Stimulated activated CD4-positive, alpha-beta T cell treated with anti-CD3 and anti-CD28 coated beads, TNF-alpha, amount 100 ng/mL, for 24 hours (primary cell): ENCODE results near the gene OR4D6.
"Not testable (repeated sequence)": the region's sequence is repeated elsewhere in the genome, so short reads cannot be mapped to it uniquely, and the experiment has no call there.

ENCODE experiments used
- DNase-seq, 3 experiments: peaks; one replicate each; pipeline ENCODE4 v3.0.0-alpha.2; 2020; ENCODE audit warnings: low read depth in 3 of 3

The OR4D6 gene

DNA sequence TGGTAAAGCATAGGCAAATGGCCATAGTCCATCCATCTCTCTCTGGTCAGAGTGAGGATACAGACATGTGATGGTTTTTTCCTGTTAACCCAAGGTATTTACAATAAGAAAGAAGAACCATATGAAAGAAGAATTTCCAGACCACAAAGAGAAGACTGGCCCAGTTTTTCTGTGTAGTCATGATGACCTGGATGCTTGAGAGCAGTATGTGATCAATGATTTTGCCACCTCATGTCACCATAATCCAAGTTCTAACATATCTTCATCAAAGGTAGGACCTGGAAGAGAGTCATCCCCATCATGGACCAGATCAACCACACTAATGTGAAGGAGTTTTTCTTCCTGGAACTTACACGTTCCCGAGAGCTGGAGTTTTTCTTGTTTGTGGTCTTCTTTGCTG lies at the start of gene OR4D6:
Gene OR4D6 (plus strand): TSS at position 301 of the 400 bp plus-strand sequence. CDS start 0 bp downstream, at position 301.
- no peak for DNase-seq

DNA sequence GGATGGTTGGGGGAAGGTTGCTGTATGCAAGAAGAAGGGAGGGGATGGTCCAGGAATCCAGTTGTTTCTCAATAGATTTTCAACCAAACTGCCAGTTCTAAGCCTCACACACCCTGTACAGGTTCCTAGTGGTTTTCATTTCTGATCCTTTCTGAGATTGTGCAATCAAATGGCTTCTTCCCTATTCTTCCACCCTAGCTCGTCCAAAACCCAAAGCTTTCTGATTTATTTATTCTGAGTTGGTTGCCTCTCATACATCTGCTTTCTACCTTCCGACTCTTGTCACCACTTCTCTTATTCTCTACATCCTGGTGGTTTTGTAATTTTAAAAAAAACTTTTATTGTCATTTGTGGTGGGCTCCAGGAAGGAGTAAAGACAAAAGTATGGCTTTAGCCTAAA lies 43.1 kb upstream of the OR4D6 start:
- no peak for DNase-seq

DNA sequence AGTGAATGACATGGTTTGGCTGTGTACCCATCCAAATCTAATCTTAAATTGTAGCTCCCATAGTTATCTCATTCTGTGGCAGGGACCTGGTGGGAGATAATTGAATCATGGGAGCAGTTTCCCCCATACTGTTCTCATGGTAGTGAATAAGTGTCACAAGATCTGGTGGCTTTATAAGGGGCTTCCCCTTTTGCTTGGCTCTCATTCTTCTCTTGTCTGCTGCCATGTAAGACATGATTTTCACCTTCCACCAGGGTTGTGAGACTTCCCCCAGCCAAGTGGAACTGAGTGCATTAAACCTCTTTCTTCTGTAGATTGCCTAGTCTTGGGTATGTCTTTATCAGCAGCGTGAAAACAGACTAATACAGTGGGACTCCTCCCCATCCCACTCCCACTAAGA lies 41.6 kb upstream of the OR4D6 start:
- no peak for DNase-seq

DNA sequence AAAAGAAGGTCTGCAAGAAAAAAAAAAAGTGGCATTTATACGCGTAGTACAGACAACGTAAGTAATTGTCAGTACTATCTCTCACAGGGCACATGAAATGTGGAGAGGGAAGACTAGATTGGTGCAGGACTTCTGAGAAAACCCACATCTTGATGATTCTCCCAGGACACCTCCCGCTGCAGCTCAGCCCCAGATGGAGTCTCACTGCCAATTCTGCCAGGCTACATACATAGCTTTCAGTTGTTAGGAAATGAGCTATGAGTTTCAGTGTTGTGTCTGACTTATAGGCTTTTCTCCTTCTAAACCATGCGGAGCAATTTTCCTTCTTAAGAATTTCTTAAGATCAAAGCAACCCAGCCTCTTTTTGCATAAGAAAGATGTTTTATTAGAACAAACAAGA lies 40.1 kb upstream of the OR4D6 start:
- DNase-seq = no peak

DNA sequence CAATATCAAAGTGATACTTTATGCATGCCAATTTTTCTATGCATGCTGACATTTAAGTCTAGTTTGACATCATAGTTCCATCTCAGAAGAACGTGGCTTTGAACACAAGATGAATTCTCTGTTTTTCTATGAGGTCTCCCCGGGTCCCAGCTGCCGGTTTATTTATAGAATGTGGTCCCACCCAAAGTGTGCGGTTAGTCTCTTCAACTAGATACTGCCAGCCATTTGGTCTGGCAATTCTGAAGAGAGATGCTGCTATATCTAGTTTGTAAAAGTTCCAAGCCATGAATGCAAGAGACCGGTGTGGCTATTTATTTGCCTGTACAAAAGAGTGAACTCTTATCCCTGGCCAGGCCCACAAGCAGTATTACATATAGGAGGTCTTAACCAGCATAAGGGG lies 39.7 kb upstream of the OR4D6 start:
- no peak for DNase-seq

DNA sequence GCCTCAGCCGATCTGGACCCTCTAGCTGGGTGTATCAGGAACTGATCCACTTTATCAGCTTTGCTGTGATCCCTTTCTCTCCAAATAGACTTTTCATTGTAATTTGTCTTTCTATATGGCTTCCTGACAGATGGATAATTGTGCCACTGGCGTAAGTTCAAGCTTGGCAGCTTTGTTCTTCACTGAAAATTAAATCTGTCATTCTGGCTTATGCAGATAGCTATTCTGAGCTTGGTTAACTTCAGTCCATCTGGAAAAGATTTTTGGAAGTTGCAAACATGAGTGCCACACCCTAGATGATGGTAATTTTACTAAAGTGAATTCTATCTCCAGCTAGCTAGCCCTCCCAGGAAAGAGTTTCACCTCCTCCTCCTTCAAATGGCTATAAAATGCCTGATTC lies 38.6 kb upstream of the OR4D6 start:
- no peak for DNase-seq

DNA sequence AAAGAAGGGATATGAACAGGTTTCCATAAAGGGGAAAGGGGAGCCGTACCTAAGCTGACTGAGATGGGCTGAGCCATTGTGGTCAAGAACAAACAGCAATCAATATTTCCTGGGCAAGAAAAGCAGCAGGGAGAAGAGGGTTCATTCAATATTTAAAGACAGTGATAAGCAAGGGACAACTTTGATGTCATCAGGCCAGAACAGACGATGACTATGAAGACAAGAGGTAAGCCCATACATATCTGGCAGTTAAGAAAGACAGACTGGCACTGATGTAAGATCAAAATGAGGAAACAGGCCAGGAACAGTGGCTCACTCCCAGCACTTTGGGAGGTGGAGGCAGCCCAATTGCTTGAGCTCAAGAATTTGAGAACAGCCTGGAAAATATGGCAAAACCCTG lies 32.9 kb upstream of the OR4D6 start:
- no peak for DNase-seq

DNA sequence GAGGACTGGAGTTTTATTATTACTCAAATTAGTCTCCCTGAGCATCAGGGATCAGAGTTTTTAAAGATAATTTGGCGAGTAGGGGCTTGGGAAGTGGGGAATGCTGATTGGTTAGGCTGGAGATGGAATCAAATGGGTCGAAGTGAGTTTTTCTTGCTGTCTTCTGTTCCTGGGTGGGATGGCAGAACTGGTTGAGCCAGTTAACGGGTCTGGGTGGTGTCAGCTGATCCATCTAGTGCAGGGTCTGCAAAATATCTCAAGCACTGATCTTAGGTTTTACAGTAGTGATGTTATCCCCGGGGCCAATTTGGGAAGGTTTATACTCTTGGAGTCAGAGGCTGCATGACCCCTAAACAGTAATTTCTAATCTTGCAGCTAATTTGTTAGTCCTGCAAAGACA lies 31.6 kb upstream of the OR4D6 start:
- no peak for DNase-seq

DNA sequence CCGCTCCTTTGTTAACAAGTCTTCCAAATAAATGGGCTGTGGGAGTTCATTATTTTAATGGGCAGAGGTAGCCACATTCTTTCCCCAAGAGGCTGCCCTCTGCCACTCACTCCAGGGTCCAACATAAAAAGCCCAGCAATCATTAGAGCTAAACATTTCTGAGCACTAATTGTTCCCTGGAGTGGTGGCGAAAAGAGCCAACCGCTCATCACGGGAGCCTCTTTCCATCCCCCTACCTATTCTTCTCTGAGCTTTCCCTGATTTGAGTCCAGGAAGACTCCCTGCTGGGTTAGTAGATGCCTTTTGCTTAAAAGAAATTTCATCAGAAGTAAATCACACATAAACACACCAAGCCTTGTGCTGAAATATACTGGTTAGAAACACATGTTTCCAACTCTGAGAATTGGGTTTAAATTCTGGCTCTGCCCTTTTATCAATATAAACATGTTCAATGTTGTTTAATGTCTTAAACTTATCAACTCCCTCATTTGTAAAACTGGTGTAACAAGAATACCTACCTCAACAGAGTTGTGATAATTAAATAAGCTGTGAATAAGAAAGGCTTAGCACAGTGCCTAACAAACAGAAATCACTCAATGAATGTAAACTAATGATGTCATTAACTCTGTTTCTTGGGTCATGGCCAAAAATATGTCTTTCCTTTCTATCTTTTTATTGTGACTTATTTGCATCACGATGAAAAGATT lies 30.2 kb upstream of the OR4D6 start, which contains the start of gene OR5A2:
Gene OR5A2 (minus strand): TSS at position 53 of the 707 bp plus-strand sequence. CDS start 3,460 bp downstream, outside the sequence.
- no peak for DNase-seq

DNA sequence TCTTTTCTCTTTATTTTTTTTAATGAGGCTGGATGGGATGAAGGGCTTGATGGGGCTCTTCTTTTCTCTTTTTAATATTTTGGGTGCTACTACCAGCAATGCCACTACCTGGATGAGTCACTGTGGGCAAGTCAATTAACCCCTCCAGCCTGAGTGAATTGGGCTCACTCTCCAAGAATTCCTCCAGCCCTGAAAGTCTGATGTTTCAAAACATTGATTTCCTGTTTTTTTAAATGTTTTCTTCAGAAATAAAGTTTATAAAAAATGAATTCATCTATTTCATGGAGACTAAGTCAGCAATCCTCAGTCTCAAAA lies 29.7 kb upstream of the OR4D6 start:
- DNase-seq = no peak

DNA sequence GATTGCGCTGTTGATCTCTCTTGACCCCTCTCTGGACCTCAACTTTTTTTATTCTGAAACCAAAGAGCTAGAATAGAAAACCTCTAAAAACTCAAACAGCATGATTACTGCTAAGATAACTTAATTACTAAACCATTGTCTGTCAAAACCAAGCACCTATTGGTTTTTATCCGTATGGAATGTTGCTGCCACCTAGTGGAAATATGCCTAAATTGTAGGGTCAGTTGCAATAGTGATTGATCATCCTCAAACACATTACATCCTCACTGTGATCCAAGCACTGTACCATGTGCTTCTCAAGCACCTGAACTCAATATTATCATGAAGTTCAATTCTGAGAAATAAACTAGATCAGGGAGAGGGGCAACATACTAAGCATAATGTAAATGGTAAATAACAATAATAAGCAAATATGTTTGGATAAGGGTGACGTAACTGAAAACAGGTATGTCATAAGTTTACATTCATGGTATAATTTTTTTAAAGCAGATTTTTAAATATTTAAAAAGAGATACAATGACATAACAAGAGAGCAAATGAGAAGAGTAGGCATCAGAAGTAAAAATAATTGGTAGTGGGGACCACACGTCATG lies 26.7 kb upstream of the OR4D6 start:
- peak in 2 of 3 experiments; percentile 14 to 56 for DNase-seq

DNA sequence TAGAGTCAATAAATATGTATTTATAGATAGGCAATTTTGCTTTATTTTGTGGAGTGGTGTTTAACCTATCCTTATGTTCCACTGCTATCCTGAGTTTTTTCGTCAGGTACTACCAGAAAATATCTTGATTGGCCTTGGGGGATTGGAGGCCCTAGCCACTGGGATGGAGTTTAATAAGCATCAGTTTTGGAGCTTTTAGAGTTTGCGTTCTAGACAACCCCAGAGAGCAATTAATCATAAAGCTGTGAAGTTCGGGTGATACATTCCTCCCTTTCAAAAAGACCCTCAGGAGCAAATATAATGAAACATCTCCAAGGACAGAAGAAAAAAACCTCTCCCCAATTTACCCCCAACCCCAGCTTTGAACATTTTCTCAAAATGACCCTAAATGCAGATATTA lies 20.6 kb upstream of the OR4D6 start, which contains the start of gene OR5A1:
Gene OR5A1 (plus strand): TSS at position 301 of the 400 bp plus-strand sequence. CDS start 6,700 bp downstream, outside the sequence.
- DNase-seq = no peak

DNA sequence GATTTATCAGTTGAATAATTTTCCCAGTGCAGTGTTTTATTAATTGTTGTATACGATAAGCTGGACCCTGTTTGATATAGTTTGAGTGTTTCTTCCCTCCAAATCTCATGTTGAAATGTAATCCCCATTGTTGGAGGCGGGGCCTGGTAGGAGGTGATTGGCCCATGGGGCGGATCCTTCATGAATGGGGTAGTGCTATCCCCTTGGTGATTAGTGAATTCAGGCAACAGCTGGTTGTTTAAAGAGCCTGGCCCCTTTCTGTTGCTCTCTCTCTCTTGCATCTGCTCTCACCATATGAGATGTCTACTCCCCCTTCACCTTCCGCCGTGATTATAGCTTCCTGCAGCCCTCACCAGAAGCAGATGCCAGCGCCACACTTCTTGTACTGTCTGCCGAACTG lies 19.0 kb upstream of the OR4D6 start:
- DNase-seq = no peak

DNA sequence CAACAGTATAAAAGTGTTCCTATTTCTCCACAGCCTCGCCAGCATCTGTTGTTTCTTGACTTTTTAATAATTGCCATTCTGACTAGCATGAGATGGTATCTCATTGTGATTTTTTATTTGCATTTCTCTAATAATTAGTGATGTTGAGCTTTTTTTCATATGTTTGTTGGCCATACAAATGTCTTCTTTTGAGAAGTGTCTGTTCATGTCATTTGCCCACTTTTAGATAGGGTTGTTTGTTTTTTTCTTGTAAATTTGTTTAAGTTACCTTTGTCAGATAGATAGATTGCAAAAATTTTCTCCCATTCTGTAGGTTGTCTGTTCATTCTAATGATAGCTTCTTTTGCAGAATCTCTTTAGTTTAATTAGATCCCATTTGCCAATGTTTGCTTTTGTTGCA lies 11.1 kb upstream of the OR4D6 start:
- not testable (repeated sequence) for DNase-seq

DNA sequence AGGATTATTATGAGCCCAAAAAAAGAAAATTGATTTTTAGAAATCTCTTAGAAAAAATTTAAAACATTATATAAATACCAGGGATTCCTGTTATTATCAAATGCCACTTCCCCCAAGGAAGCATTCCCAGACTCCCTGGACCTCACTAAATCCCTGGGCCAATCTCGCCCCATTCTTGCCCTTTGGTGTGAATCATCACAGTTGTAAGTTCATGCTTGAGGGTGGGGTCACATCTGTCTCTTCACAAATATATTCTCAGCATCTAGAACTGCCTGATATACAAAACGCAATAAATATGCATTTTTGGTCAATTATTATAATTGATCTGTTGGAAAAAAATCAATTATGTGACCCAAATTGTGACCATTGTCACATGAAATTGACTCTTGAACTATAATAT lies 8.3 kb upstream of the OR4D6 start:
- no peak for DNase-seq

DNA sequence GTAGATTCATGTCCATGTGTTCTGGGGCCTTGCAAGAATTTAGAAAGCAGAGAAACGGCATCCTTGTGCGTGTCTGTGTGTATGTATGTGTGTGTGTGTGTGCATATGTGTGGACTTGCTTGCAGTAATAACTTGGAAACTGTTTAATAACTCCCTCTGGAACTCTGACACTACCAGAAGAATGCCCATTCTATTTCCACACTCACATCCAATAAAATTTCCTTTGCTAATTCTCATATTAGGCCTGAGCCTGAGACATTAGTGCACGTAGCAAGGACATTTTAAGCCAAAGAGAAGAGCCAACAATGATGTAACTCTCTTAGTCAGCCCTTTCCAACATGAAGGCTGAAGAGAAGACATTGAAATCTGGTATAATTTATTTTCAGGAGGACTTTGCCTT lies 3.2 kb downstream of the OR4D6 start:
- DNase-seq = no peak

DNA sequence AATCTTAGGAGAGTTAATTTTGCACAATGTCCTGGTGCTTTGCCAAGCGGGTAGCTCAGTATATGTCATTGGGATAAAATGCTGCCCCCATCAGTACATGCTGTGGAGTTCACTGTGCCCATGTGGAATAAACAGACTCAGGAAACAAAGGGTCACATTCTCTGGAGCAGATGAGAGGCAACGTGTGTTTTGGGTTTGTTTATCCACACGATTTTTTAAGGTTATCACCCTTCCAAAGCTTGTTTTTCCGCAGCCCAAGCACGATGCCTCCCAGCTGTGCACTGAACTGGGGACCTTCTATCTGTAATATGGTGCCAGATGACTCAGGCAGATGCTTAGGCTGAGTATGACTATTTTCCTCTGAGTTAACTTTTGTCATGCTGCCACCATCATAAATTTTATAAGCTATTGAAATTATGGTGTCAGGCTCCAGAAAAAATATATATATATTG lies 6.5 kb downstream of the OR4D6 start:
- no peak for DNase-seq

DNA sequence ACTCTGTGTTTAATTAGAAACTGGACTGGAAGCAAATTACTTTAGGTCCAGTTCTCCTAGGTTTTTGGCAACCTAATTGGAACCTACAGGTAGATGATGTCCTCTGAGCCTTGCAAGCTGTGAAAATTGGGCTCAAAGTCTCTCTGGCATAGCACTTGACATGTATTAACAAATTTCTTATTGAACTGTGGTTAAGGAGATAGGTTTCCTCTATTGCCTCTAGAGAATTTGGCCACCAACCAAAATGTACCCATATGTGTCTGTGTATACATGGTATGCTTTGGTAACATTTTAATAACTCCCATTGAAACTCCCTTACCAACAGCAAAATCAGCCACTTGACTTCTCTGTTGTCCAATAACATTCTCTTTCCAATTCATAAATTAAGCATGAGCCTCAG lies 16.3 kb downstream of the OR4D6 start, which contains the start of gene OR4D10:
Gene OR4D10 (plus strand): TSS at position 301 of the 400 bp plus-strand sequence. CDS start 4,115 bp downstream, outside the sequence.
- DNase-seq = no peak

DNA sequence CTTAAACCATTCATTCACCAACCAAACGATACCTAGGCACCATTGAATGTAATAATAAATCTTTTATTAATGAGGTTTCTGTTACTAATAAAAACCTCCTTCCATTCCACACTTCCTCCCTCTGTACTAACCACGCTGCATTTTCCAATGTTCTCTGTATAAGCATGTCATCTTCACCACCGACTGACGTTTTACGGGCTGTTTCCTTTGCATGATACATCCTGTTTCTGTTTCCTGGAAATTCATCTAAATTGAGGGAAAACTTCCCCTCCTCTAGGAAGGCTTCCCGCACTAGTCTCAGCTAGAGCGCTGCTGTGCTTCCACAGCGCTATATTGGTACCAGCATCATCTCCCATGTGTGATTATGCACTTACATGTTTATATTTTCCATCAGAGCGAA lies 18.4 kb downstream of the OR4D6 start:
- no peak for DNase-seq

DNA sequence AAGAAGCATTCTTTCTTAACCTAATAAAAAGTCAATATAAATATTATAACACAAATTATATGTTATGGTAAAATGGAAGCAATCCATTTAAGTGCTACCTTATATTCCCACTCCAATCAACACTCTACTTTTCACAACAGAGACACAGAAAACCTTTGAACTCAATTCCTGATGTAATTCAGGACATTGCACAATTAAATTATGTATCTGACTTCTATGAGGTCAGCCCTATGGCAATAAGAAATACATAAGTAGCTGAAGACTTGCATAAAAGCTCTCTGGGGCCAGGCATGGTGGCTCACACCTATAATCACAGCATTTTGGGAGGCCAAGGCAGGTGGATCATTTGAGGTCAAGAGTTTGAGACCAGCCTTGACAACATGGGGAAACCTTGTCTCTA lies 23.1 kb downstream of the OR4D6 start:
- no peak for DNase-seq

DNA sequence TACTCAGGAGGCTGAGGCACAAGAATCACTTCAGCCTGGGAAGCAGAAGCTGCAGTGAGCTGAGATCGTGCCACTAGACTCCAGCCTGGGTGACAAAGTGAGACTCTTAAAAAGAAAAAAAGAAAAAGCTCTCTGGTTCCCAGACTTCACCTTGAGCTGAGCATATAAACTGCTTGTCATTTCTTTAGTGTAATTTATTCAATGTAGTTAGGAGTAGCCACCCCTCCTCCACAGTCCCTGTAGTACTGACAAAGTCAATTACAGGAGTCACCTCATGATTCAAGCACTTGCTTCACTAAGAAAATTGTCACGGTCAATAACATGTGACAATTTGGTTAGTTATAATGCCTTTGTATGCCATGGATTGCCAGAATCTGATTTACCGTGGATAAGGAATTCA lies 23.6 kb downstream of the OR4D6 start:
- no peak for DNase-seq

DNA sequence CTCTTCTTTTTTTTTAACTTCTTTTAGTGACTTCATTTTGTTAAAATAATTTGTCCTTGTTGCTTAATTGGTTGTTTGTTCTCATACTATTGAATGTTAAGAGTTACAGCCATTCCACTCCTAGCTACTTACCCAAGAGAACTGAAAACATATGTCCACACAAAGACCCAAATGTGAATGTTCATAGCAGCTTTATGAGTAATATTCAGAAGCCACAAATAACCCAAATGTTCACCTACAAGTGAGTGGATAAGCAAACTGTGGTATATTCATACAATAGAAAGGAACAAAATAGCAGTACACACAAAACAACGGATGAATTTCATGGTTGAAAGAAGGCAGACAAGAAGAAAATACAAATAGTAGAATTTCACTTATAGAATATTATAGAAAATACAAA lies 45.2 kb downstream of the OR4D6 start:
- DNase-seq = no peak

DNA sequence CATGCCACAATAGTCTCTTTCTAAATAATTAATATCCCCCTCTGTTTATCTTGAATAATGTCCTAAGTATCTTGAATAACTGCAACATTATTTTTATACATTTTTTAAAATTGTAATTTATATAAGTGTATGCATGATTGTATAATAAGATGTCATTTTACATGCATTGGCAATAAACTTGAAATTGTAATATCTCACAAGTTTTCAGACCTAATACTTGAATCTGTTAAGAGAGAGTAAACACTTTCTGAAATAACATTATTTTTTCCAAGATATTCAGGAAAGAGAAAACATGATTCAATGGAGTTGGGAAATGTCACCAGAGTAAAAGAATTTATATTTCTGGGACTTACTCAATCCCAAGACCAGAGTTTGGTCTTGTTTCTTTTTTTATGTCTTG lies 46.5 kb downstream of the OR4D6 start, which contains the start of gene OR4D11:
Gene OR4D11 (plus strand): TSS at position 301 of the 400 bp plus-strand sequence. CDS start 0 bp downstream, at position 301.
- no peak for DNase-seq
